Astrocyte of the spinal cord (primary cell): ENCODE results near the gene GCNA.

Source experiments
- DNase-seq: peaks from one replicate; pipeline ENCODE4 v3.0.0; 2011; ENCODE audit warnings: low read depth, low spot score
- H3K4me3 ChIP-seq: 2 replicates; pipeline ENCODE4 v1.5.1; 2011; ENCODE audit warnings: low read depth, mild to moderate bottlenecking, low read length, moderate library complexity
- CTCF ChIP-seq: IDR thresholded peaks from 2 replicates; pipeline ENCODE4 v1.5.1; 2012; ENCODE audit warnings: low read depth, mild to moderate bottlenecking, low read length, inconsistent platforms
- in situ Hi-C: cut with HindIII; loops from 2 replicates; pipeline ENCODE4 v1.10.0; 2017; ENCODE audit warnings: low sequenced_read_pairs

GCNA gene

GRCh38 chrX:71578253-71579135 lies at the start of gene GCNA:
Gene GCNA, plus strand, starts transcription at chrX:71578437. Its CDS starts 2,385 bp downstream, at chrX:71580822.
- no peak for DNase-seq
- H3K4me3 ChIP-seq: no peak within 1 kb of the TSS
- no peak for TF ChIP-seq CTCF
- in situ Hi-C loops: no loop called here

- peak; percentile 53 for DNase-seq
- no peak for TF ChIP-seq CTCF
- peak overlapping the region; percentile 95 for H3K4me3 ChIP-seq
- in situ Hi-C loops: no loop called here
Measured at GRCh38 chrX:71532078-71532752, 46.0 kb upstream of the GCNA start.

GRCh38 chrX:71532753-71533425 lies 45.3 kb upstream of the GCNA start, which contains the start of gene OGT:
Gene OGT, plus strand, starts transcription at chrX:71533104. Its CDS starts 196 bp downstream, at chrX:71533300.
- in situ Hi-C loops: no loop called here
- H3K4me3 ChIP-seq: peak within 1 kb of the TSS; percentile 95
- TF ChIP-seq CTCF: no peak
- peak; percentile 96 for DNase-seq

- peak overlapping the region; percentile 95 for H3K4me3 ChIP-seq
- no peak for TF ChIP-seq CTCF
- DNase-seq: no peak
- in situ Hi-C loops: no loop called here
Measured at GRCh38 chrX:71533516-71533850, 44.8 kb upstream of the GCNA start.

GRCh38 chrX:71533851-71534561 lies 44.2 kb upstream of the GCNA start:
- H3K4me3 ChIP-seq: peak overlapping the region; percentile 95
- TF ChIP-seq CTCF: no peak
- in situ Hi-C loops: no loop called here
- DNase-seq: peak; percentile 48
